Osteoblast (primary cell): Measurements from ENCODE around the gene ABCG1. TPM values are rescaled to one million over a fixed set of nuclear protein-coding genes. Genes with fewer than 3 reads are reported as not detected.

Source experiments
- DNase-seq: peaks from one replicate; pipeline ENCODE4 v3.0.0; 2011; ENCODE audit warnings: low spot score, mixed read lengths; ENCODE audit not compliant: insufficient read length; ENCODE audit errors: missing footprints
- H2AFZ ChIP-seq: 2 replicates; pipeline ENCODE4 v1.6.0; 2011; ENCODE audit warnings: mild to moderate bottlenecking, low read length
- H3K27ac ChIP-seq: 2 replicates; pipeline ENCODE4 v1.5.1; 2011; ENCODE audit warnings: mild to moderate bottlenecking, low read depth, low read length, moderate library complexity
- H3K27me3 ChIP-seq: 2 replicates; pipeline ENCODE4 v1.6.0; 2012; ENCODE audit warnings: mild to moderate bottlenecking, control low read depth, inconsistent platforms, low read length, moderate library complexity; ENCODE audit not compliant: insufficient read depth
- H3K36me3 ChIP-seq: 2 replicates; pipeline ENCODE4 v1.5.1; 2011; ENCODE audit warnings: mild to moderate bottlenecking, low read length, control low read depth, moderate library complexity; ENCODE audit not compliant: insufficient read depth
- H3K4me1 ChIP-seq: 2 replicates; pipeline ENCODE4 v1.5.1; 2011; ENCODE audit warnings: mild to moderate bottlenecking, low read length, control low read depth, moderate library complexity; ENCODE audit not compliant: insufficient read depth
- H3K4me2 ChIP-seq: 2 replicates; pipeline ENCODE4 v1.6.0; 2011; ENCODE audit warnings: mild to moderate bottlenecking, low read length; ENCODE audit not compliant: insufficient read depth
- H3K4me3 ChIP-seq: fragments of 200-600 bp; sonication (generic); 3 replicates; pipeline ENCODE4 v1.5.1; 2012; ENCODE audit warnings: mild to moderate bottlenecking, low read length, inconsistent platforms; ENCODE audit not compliant: insufficient read depth
- H3K79me2 ChIP-seq: 2 replicates; pipeline ENCODE4 v1.6.0; 2012; ENCODE audit warnings: mild to moderate bottlenecking, low read length, control low read depth, inconsistent platforms; ENCODE audit not compliant: insufficient read depth
- H3K9me3 ChIP-seq: 2 replicates; pipeline ENCODE4 v1.5.1; 2011; ENCODE audit warnings: low read depth, low read length, control low read depth
- H4K20me1 ChIP-seq: 2 replicates; pipeline ENCODE4 v1.6.0; 2012; ENCODE audit warnings: mild to moderate bottlenecking, low read length, control low read depth; ENCODE audit not compliant: insufficient read depth
- CTCF ChIP-seq: IDR thresholded peaks from 2 replicates; pipeline ENCODE4 v1.5.1; 2011; ENCODE audit warnings: mild to moderate bottlenecking, low read depth, low read length, moderate library complexity; ENCODE audit errors: extremely low read depth
- total RNA-seq: library from RNA; depleted of rRNA; stranded (reverse); fragments of >200 nt; gene quantifications from 2 replicates; pipeline ENCODE4 v1.2.3, GENCODE V29; 2012

ABCG1 gene
- total RNA-seq, 1 donor, result 0.72 TPM

GRCh38 chr21:42316891-42317290, 98.0 kb downstream of the ABCG1 start:
- Histone ChIP-seq H3K27me3 (no peaks in the 10 kb centered on the region), H3K9me3 (no peaks in the 10 kb centered on the region), H3K4me1 (no peaks in the 10 kb centered on the region), H3K79me2 (no peaks in the 10 kb centered on the region), H4K20me1 (no peaks in the 10 kb centered on the region), H3K4me3 (no peak overlapping the region), H2AFZ (no peak overlapping the region), H3K27ac (no peak overlapping the region), H3K36me3 (no peaks in the 10 kb centered on the region), H3K4me2 (no peak overlapping the region)
- TF ChIP-seq CTCF, result no peak
- DNase-seq, result no peak

GRCh38 chr21:42317341-42317741, 98.4 kb downstream of the ABCG1 start:
- TF ChIP-seq CTCF, result no peak
- no peak overlapping the region for H3K4me2 ChIP-seq
- H4K20me1 ChIP-seq, result no peaks in the 10 kb centered on the region
- H3K9me3 ChIP-seq, result no peaks in the 10 kb centered on the region
- H2AFZ ChIP-seq, result no peak overlapping the region
- H3K27me3 ChIP-seq, result no peaks in the 10 kb centered on the region
- no peaks in the 10 kb centered on the region for H3K36me3 ChIP-seq
- no peaks in the 10 kb centered on the region for H3K79me2 ChIP-seq
- H3K4me3 ChIP-seq, result no peak overlapping the region
- no peak overlapping the region for H3K27ac ChIP-seq
- DNase-seq, result peak; percentile 4
- H3K4me1 ChIP-seq, result no peaks in the 10 kb centered on the region

GRCh38 chr21:42317826-42318746, 99.1 kb downstream of the ABCG1 start:
- H3K4me3 ChIP-seq, result no peak overlapping the region

More at GRCh38 chr21:42317826-42318746, 99.1 kb downstream of the ABCG1 start:
- TF ChIP-seq CTCF, result no peak
- Histone ChIP-seq H3K4me2 (no peak overlapping the region), H3K27me3 (no peaks in the 10 kb centered on the region), H2AFZ (no peak overlapping the region), H3K4me1 (no peaks in the 10 kb centered on the region), H3K27ac (no peak overlapping the region), H3K9me3 (no peaks in the 10 kb centered on the region), H3K36me3 (no peaks in the 10 kb centered on the region), H4K20me1 (no peaks in the 10 kb centered on the region), H3K79me2 (no peaks in the 10 kb centered on the region)
- DNase-seq, result no peak
